Smooth muscle cell (in vitro differentiated cells): ENCODE results near the gene HSP90AB1. TPM values are rescaled to one million over a fixed set of nuclear protein-coding genes. Genes with fewer than 3 reads are reported as not detected.

Experiments used
- microRNA counts: library from miRNA; unstranded; fragments of <30 nt; microRNA quantifications from one replicate; lab custom pipeline; 2016
- polyA plus RNA-seq: library from polyadenylated mRNA; unstranded; fragments of >200 nt; fragmentation: Nextera tagmentation; extraction: Ambion mirVana; gene quantifications from 2 replicates; pipeline ENCODE4 v1.2.1, GENCODE V29; 2016
- small RNA-seq: library from RNA; depleted of rRNA; stranded (forward); fragments of <200 nt; gene quantifications from one replicate; pipeline ENCODE3, GENCODE V24; 2014
- total RNA-seq: library from RNA; depleted of rRNA; stranded (reverse); fragments of >200 nt; gene quantifications from 2 replicates; pipeline ENCODE4 v1.2.3, GENCODE V29; 2014

Gene HSP90AB1
- total and polyA plus RNA-seq, 2 experiments from 2014 or later, result 408 to 736 TPM

MicroRNAs encoded within 50 kb of the gene (microRNA counts, 767-probe panel; counts per million panel counts)
- 183 counts per million for microRNA hsa-miR-4647 (lab: Ali Mortazavi, UCI)

Small RNA genes within 50 kb of the gene (small RNA-seq; reads per million reads assigned to genes)
- gene RN7SL811P, result not detected

Other genes starting within 250 kb of the HSP90AB1 start
- 29.2 and 53.4 TPM in 2 replicates for gene MRPL14, start 119.6 kb upstream of the HSP90AB1 start, total RNA-seq
- 97.9 and 99.5 TPM in 2 replicates for gene MRPL14, start 119.6 kb upstream of the HSP90AB1 start, polyA plus RNA-seq
- gene TMEM63B, start 119.5 kb upstream of the HSP90AB1 start, total RNA-seq, result 16.0 and 21.2 TPM in 2 replicates
- gene TMEM63B, start 119.5 kb upstream of the HSP90AB1 start, polyA plus RNA-seq, result 10.8 and 15.8 TPM in 2 replicates
- gene CAPN11, start 88.3 kb upstream of the HSP90AB1 start, total RNA-seq, result not detected in 2 replicates
- gene CAPN11, start 88.3 kb upstream of the HSP90AB1 start, polyA plus RNA-seq, result 0.31 TPM in 1 of 2 replicates, not detected in the other
- gene MYMX, start 30.2 kb upstream of the HSP90AB1 start, total RNA-seq, result not detected in 2 replicates
- not detected in 2 replicates for gene MYMX, start 30.2 kb upstream of the HSP90AB1 start, polyA plus RNA-seq
- 7.3 and 8.0 TPM in 2 replicates for gene SLC29A1, start 23.5 kb upstream of the HSP90AB1 start, total RNA-seq
- 7.4 and 8.1 TPM in 2 replicates for gene SLC29A1, start 23.5 kb upstream of the HSP90AB1 start, polyA plus RNA-seq
- 68.6 and 78.0 TPM in 2 replicates for gene SLC35B2, start 10.4 kb downstream of the HSP90AB1 start, total RNA-seq
- gene SLC35B2, start 10.4 kb downstream of the HSP90AB1 start, polyA plus RNA-seq, result 112 and 117 TPM in 2 replicates
- gene NFKBIE, start 18.4 kb downstream of the HSP90AB1 start, total RNA-seq, result 7.0 and 11.4 TPM in 2 replicates
- gene NFKBIE, start 18.4 kb downstream of the HSP90AB1 start, polyA plus RNA-seq, result 11.3 and 12.3 TPM in 2 replicates
- gene TMEM151B, start 23.3 kb downstream of the HSP90AB1 start, total RNA-seq, result 0.04 TPM in 1 of 2 replicates, not detected in the other
- gene TMEM151B, start 23.3 kb downstream of the HSP90AB1 start, polyA plus RNA-seq, result not detected in 2 replicates
- gene AARS2, start 66.2 kb downstream of the HSP90AB1 start, total RNA-seq, result 7.5 and 8.6 TPM in 2 replicates
- gene AARS2, start 66.2 kb downstream of the HSP90AB1 start, polyA plus RNA-seq, result 15.1 and 21.5 TPM in 2 replicates
- not detected in 2 replicates for gene SPATS1, start 95.5 kb downstream of the HSP90AB1 start, total RNA-seq
- not detected in 2 replicates for gene SPATS1, start 95.5 kb downstream of the HSP90AB1 start, polyA plus RNA-seq
- 27.5 and 29.7 TPM in 2 replicates for gene CDC5L, start 140.6 kb downstream of the HSP90AB1 start, total RNA-seq
- gene CDC5L, start 140.6 kb downstream of the HSP90AB1 start, polyA plus RNA-seq, result 12.5 and 14.3 TPM in 2 replicates